T-helper 22 cell (primary cell): ENCODE data around the gene CEP85L.

ENCODE experiments used
- DNase-seq: peaks from one replicate; pipeline ENCODE4 v3.0.0-alpha.2; 2020; ENCODE audit warnings: low read depth

The CEP85L gene

GRCh38 chr6:118651282-118652050 lies at the start of gene CEP85L:
TSS of gene CEP85L (minus strand) at chr6:118651591. CDS start at chr6:118651269, 322 bp downstream.
- peak; percentile 84 for DNase-seq

DNA sequence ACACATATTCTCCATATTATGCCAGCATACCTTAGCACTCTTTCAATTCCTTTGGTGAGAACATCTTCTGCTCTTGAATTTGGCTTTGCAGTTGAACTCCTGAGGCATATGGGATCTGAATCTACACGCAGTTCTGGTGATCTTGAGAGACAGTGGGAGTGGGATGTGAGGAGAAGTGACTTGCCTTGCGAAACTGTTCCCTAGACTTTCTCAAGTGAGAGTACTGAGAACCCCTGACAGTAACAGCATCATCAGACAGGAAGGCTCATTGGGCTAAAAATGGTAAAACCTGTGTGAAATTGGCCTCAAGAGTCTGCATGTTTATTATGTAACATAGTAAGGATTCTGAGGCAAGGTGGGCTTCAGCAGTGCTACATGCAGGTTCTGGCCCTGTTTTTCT lies 49.1 kb upstream of the CEP85L start:
- DNase-seq = no peak

- DNase-seq = no peak
These were observed 46.2 kb upstream of the CEP85L start for GRCh38 chr6:118697554-118697953.

- DNase-seq = no peak
These were observed 44.9 kb upstream of the CEP85L start for GRCh38 chr6:118696271-118696670.

- DNase-seq = no peak
These were observed 42.2 kb upstream of the CEP85L start for GRCh38 chr6:118693562-118693961.

DNA sequence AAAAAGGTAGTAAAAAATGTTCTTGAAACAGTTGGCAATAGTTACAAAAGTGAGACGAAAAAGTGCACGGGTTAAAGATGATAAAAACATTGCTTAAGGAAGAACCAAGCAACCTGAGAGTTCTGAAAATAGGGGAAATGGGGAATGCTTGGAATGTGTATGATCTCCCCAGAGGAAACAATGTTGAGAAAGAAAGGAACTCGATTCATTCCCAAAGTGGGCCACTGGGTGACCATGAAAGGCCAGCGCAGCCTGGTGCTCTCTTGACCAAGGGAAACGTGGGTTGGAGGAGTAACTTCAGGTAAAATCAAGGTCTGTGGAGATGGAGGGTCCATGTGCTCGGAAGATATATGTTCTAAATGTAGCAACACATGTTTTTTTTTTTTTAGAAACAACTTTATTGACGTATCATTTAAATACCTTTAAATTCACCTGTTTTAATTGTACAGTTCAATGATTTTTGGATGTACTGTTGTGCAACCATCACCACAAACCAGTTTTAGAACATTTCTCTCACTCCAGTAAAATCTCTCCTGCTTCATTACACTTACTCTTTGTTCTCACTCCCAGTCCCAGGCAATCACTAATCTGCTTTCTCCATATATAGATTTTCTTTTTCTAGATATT lies 34.5 kb upstream of the CEP85L start:
- DNase-seq = no peak

DNA sequence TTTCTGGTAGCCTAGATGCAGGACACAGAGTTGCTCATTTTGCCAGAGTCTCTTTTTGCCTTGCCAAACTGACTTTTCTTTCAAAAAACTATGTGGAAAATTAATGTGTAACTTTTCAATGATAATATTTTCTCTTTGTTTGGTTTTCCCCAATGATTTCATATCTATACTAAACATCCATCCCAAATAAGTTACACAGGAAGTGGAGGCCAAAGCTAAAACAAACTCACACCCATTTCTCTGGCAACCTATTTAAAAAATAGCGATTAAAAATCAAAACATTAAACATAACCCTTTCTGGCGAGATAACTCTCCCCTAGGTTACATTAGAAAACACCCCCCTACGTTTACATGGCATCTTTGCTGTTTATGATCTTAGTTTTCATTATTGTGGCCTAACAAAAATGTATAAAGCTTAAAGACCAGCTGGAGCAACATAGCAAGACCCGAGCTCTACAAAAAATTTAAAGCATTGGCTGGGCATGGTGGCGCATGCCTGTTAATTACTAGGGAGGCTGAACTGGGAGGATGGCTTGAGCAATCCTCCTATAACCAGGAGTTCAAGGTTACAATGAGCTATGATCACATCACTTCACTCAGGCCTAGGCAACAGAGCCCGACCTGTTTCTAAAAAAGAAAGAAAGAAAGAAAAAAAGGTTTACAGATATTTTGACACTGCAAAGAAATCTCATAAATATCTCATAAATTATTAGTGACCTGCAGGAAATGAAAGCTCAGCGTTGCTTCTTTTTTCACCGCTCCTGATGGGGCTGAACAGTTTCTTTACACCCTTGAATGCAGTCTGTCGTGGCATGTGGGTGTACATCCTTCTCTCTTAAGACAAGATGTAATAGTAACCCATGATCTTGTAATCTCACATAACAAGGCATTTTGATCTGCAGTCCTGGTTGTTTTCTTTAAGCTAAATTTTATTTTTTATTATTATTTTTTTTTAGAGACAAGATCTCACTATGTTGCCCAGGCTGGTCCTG lies 32.8 kb upstream of the CEP85L start:
- DNase-seq = no peak

DNA sequence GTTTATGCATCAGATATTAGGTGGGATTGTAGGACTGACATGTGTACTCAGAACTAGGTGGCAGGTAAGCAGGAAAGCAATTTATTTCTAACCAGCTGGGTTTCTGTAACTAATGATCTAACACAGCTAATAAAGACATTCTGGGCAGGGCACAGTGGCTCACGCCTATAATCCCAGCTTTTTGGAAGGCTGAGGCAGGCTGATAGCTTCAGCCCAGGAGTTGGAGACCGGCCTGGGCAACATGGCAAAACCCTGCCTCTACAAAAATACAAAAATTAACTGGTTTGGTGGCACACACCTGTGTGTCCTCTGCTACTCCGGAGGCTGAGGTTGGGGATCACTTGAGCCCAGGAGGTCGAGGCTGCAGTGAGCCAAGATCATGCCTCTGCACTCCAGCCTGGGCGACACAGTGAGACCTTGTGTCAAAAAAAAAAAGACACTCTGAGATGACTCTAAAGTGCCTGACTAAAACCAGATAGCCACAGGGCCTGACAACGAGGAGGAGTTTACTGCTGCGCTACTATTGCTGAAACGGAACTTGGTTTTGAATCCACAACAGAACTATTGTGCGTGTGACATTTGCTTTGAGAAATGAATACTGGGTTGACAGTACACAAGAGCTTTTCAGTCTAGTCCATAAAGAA lies 29.2 kb upstream of the CEP85L start:
- DNase-seq = no peak

- DNase-seq = no peak
These were observed 28.0 kb upstream of the CEP85L start for GRCh38 chr6:118679327-118679901.

GRCh38 chr6:118678866-118679265 lies 27.5 kb upstream of the CEP85L start:
- DNase-seq = no peak

GRCh38 chr6:118677193-118677592 lies 25.8 kb upstream of the CEP85L start:
- DNase-seq = no peak

- no peak for DNase-seq
These were observed 23.8 kb upstream of the CEP85L start for GRCh38 chr6:118675225-118675624.

DNA sequence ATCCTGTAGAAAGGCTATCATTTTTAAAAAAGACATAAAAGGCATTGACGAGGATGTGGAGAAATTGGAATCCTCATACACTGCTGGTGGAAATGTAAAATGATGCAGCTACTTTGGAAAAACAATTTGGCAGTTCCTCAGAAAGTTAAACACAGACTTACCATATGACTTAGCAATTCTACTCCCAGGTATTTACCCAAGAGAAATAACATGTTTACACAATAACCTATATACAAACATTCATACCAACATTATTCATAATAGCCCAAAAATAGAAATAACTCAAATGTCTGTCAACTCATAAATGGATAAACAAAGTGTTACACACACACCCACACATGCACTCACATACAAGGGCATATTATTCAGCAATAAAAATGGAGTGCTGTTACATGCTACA lies 23.4 kb upstream of the CEP85L start:
- DNase-seq = no peak

- no peak for DNase-seq
These were observed 21.3 kb upstream of the CEP85L start for GRCh38 chr6:118672678-118673077.

DNA sequence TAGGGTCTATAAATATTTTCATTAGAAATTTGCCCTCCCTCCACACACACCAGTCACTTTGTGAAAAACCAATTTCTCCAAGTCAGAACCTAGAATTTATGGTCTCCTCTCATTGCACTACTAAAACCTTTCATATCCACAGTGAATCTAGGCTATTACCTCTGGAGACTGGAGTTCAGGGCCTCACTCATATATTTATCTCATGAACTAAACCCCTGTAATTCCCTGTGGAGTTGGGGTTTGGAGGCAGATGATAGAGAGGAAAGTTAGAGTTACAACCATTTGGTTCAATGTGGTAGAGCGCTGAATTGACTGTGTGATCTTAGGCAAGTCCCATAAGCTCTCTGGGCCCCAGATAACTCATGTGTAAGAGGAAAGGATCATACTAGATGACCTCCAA lies 18.2 kb upstream of the CEP85L start:
- DNase-seq = no peak

DNA sequence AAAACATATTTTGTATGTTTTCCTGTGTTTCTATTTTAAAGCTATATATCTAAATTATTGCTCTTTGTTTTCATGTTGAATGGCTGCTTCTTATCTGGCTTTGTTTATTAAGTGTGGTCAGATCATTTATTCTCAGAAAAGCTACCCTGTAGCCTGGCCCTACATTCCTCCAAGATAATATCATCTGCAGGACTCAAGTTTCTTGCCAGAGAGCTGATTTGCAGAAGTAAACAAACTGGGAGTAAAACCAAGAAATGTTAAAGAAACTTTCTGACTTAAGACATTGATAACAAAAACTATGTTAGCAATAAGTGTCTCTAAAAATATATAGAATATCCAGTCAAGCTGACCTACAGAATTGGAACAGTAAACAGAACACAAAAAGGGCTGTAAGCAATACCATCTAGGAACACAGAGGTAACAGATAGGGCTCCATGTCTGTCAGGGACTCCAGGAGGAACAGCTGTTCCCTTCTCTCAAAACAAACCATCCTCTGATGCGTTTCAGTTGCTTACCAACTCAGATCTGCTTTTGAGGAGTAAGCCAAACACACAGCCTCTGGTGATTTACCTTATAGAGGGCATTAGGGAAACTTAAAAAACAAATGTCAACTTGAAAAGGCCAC lies 17.5 kb upstream of the CEP85L start:
- DNase-seq = no peak

DNA sequence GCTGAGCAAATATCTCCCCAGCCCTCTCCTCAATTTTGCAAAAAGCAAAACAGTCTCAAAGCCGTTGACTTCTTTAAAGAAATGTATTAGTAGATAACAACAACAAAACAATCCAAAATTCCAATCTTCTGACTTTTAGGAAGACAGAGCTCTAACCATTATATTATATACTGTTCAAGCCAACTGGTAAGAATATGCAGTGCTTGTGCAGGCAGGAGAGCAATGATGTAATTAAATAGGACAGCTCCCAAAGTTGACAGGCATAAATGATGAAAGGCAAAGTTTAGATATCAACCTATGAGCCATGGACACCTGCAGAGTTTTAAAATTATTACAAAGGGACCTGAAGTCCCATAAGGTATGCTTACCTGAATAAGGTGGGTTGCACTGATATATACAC lies 16.6 kb upstream of the CEP85L start:
- DNase-seq = no peak

DNA sequence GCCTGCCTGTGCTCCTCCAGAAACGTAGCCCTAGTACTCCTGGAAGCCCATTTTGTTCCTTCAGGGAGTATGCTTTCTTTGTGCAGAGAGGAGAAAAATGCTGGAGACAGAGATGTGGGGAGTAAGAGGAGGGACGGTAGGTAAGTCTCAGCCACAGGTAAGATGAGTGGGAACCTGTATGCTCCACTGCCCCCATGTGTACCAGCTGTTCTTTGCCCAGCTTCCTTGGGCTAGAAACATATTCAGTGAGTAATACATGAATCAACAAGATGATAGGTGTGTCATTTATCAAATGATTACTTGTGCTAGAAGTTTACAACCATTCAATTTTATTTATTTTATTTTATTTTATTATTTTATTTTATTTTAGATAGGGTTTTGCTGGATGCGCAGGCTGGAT lies 13.6 kb upstream of the CEP85L start:
- DNase-seq = no peak

DNA sequence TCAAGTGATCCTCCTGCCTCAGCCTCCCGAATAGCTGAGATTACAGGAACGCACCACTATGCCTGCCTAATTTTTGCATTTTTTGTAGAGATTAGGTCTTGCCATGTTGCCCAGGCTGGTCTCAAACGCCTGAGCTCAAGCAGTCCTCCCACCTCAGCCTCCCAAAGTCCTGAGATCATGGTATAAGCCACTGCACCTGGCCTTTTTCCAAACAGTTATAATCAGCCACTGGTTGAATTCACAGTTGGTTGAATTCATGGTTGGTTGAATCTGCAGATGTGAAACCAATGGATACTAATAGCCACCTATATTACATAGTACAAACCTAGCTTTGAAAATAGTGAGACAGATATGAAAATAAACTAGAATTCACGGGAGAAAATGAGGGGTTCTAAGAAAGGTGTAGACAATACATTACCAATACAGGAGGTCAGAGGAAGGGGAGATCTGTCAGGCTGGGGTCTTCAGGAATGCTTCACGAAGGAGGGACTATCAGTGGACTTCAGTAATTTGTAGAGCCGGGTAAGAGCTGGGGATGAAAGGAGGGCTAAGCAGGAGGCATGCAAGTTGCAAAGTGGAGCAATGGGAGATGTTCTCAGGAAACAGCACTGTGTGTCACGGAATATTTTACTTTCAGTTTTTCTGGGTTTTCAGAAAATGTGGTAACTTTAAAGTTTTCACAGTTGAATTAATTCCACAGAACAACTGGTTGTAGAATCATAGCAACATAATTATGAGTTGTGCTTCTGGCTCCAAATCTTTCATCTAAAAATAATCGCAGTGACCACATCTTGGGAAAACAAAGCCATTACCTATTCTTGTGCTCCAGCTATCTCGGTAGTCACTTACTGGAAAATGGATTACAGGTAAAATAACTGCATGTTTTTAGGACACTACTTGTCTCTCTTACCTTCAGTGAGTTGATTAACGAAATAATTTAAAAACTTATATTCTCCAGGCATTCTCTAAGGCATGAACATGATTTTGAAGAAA lies 12.9 kb upstream of the CEP85L start:
- DNase-seq = no peak

DNA sequence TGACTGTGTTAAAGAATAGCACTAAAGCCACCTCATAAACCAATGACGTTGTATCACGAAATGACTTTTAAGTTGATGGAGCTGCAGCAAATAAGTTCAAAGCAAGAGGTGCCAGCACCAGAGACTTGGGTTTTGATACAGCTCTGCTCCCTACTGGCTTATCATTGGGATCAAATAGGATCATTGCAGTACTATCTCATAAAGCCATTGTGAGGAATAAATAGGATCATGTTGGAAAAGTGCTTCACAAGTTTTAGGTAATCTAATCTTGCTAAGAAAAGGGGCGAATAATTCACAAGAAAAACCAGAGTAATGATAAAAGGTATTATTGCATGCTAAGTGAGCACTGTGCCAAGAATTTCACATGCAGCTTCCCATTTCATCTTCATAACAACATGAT lies 10.4 kb upstream of the CEP85L start:
- DNase-seq = no peak
